Anterior cingulate cortex (tissue), 58 donors: ENCODE results near the gene SAP130.
A peak's percentile ranks its signal among the peaks of the same experiment; 100 is the strongest.

Source experiments
- DNase-seq, 58 donors: peaks; one replicate each; lab custom pipeline; 2025; lab: John Stamatoyannopoulos, UW

SAP130 gene

DNA sequence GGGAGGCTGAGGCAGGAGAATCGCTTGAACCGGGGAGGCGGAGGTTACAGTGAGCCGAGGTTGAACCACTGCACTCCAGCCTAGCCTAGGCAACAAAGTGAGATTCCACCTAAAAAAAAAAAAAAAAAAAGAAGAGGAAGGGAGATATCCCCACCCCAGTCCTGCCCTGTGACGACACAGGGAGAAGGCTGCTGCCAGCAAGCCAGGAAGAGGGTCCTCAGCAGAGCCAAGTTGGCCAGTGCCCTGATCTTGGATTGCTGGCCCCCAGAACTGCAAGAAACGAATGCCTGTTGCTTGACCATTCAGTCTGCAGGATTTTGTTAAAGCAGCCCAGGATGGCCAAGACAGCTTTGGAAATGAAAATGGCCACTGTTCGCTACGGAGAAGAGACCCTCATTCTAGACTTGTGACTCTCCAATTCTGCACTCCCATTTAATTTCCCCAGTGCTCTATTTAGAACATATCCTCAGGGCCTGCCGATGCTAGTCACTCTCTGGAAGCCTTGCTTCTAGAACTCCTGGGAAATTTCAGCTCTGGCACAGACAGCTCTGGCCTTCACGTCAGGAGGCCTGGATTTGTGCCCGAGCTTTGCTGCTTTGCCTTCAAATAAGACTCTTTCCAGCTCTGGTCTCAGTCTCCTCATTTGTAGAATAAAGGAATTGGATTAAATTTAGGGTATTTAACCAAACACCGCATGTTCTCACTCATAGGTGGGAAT, 126.4 kb downstream of the SAP130 start:
- peak in 46 of 58 donors; percentile 5 to 75 (median 31) for DNase-seq

DNA sequence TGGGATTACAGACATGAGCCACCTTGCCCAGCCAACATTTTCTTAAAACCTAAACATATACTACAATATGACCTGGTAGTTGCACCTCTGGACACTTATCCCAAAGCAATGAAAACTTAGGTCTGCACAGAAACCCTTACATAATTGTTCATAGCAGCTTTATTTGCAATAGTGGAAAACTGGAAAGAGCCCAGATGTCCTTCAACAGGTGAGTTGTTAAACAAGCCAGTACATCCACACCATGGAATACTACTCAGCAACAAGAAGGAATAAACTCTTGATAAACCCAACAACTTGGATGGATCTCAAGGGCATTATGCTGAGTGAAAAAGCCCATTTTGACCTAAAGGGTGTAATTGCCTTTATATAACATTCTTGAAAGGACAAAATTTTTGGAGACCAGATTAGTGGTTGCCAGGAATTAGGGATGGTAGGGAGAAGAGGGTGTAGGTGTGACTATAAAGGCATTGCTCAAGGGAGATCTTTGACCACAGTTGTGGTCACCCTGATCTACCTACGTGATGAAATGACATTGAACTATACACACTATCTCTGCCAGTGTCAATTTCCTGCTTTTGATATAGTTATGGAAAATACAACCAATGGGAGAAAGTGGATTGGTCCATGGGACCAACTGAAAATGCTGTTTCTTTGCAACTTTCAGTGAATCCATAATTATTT, 130.2 kb downstream of the SAP130 start:
- DNase-seq = no peak

DNA sequence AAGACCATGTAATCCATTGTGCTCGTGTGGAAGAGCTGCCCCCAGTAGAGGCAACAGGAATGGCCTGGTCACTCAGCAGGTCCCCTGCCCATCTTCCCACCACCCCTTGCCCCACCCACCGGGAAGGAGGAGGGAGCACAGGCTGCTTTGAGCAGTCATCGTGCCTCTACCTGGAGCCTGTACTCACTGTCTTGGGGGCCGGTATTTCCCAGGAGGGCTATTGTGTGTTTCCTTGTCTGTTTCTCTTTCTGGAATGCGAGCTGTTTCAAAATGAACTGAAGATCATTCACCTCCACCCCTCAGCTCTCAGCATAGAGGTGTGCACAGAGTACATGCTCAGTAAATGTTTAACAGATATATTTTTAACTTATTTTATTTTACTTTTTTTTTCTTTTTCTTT, 134.4 kb downstream of the SAP130 start:
- no peak for DNase-seq

GRCh38 chr2:127893033-127893432, 134.8 kb downstream of the SAP130 start:
- no peak for DNase-seq

GRCh38 chr2:127891811-127892210, 136.0 kb downstream of the SAP130 start:
- peak in 2 of 58 donors; percentile 10 to 13 for DNase-seq
